Esophagus muscularis mucosa (tissue), 3 donors: ENCODE measurements around the gene IL11.

Source experiments
- POLR2A ChIP-seq: fragments of 450-650 bp; IDR thresholded peaks from one replicate; pipeline ENCODE4 v1.6.1; 2017; ENCODE audit warnings: antibody characterized with exemption, moderate library complexity, mild to moderate bottlenecking, low read depth
- POLR2AphosphoS5 ChIP-seq, 2 donors: sonication (generic); formaldehyde crosslinking; IDR thresholded peaks; one replicate each; pipeline ENCODE4 v1.6.1; 2017; ENCODE audit warnings: antibody characterized with exemption in 2 of 2
- TF ChIP-seq, protein P1 (sequence below), 3 experiments: fragments of 200-600 bp in 2 of 3; fragments of 450-650 bp in 1 of 3; sonication (generic) in 2 of 3; IDR thresholded peaks; one replicate each; pipeline ENCODE4 v1.5.1; 2017 to 2019; ENCODE audit warnings: antibody characterized with exemption in 3 of 3, mild to moderate bottlenecking in 2 of 3, moderate library complexity in 1 of 3

- TF ChIP-seq POLR2A (no peak), POLR2AphosphoS5 (IDR thresholded peaks at IDR 0.05) (no peak)
- TF ChIP-seq, protein P1, sequence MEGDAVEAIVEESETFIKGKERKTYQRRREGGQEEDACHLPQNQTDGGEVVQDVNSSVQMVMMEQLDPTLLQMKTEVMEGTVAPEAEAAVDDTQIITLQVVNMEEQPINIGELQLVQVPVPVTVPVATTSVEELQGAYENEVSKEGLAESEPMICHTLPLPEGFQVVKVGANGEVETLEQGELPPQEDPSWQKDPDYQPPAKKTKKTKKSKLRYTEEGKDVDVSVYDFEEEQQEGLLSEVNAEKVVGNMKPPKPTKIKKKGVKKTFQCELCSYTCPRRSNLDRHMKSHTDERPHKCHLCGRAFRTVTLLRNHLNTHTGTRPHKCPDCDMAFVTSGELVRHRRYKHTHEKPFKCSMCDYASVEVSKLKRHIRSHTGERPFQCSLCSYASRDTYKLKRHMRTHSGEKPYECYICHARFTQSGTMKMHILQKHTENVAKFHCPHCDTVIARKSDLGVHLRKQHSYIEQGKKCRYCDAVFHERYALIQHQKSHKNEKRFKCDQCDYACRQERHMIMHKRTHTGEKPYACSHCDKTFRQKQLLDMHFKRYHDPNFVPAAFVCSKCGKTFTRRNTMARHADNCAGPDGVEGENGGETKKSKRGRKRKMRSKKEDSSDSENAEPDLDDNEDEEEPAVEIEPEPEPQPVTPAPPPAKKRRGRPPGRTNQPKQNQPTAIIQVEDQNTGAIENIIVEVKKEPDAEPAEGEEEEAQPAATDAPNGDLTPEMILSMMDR (IDR thresholded peaks at IDR 0.05), result no peak
Measured at GRCh38 chr19:55352549-55353145, 17.6 kb downstream of the IL11 start.
